Heart left ventricle (tissue), 13 donors: ENCODE measurements around the gene ALG10B.
"Not testable (repeated sequence)": the region's sequence is repeated elsewhere in the genome, so short reads cannot be mapped to it uniquely, and the experiment has no call there.

ENCODE experiments used
- POLR2A ChIP-seq, 2 donors: fragments of 450-650 bp; IDR thresholded peaks; one replicate each; pipeline ENCODE4 v1.6.1; 2017; ENCODE audit warnings: antibody characterized with exemption in 2 of 2, mild to moderate bottlenecking in 2 of 2, moderate library complexity in 2 of 2
- TF ChIP-seq, protein P1 (sequence below), 12 donors: fragments of 200-600 bp; sonication (generic) in 4 of 12; IDR thresholded peaks; one replicate each; pipeline versions ENCODE4 v1.5.0 to v1.8.0; 2018 to 2022; ENCODE audit warnings: antibody characterized with exemption in 12 of 12, mild to moderate bottlenecking in 5 of 12
- donor health status: ischemic (EF 13 %, LVEDD 7.1; RV severe dilation, severe dysfunction).
- donor health status: DM: no; HTN: yes; CAD: no.
- donor health status: DM: no; HTN: no; CAD: no.
- donor health status: ischemic (EF 25% LVEDD 6.9; RV normal size, moderate dysfunction).
- donor health status: ischemic (EF 25% LVEDD 5.7; RV mildly dilated, moderate dysfunction).
- donor health status: ischemic (EF 35%, LVEDD 5.7; RV mildly dilated, moderate dysfunction).
- donor health status: nonischemic (EF 11% LVEDD 7.7; RV severe dilation, severe dysfunction).
- donor health status: DM: yes; HTN: yes; CAD: no.
- donor health status: PGD.
- donor health status: ischemic (EF 29% LVEDD 5.4; RV normal size, mild dysfunction).
- donor health status: nonischemic (EF 23%, LVEDD 6.1; RV moderate dilation, normal function).

GRCh38 chr12:38343256-38343655 is 26.7 kb downstream of the ALG10B start:
- TF ChIP-seq, protein P1, sequence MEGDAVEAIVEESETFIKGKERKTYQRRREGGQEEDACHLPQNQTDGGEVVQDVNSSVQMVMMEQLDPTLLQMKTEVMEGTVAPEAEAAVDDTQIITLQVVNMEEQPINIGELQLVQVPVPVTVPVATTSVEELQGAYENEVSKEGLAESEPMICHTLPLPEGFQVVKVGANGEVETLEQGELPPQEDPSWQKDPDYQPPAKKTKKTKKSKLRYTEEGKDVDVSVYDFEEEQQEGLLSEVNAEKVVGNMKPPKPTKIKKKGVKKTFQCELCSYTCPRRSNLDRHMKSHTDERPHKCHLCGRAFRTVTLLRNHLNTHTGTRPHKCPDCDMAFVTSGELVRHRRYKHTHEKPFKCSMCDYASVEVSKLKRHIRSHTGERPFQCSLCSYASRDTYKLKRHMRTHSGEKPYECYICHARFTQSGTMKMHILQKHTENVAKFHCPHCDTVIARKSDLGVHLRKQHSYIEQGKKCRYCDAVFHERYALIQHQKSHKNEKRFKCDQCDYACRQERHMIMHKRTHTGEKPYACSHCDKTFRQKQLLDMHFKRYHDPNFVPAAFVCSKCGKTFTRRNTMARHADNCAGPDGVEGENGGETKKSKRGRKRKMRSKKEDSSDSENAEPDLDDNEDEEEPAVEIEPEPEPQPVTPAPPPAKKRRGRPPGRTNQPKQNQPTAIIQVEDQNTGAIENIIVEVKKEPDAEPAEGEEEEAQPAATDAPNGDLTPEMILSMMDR (IDR thresholded peaks at IDR 0.05) = not testable (repeated sequence)
- not testable (repeated sequence) for TF ChIP-seq POLR2A (IDR thresholded peaks at IDR 0.05)
